Measurements from ENCODE around the gene SS18L1.

- TF ChIP-seq CTCF (conservative IDR thresholded peaks at IDR 0.05; ENCODE audit: low read length) = no peak
- TF ChIP-seq EZH2phosphoT487 (IDR thresholded peaks at IDR 0.05; ENCODE audit: borderline replicate concordance, low read depth, low read length) = no peak
Measured at GRCh38 chr20:62223571-62223970, 80.0 kb downstream of the SS18L1 start.

All from OCI-LY7 (cell line).